Left cardiac atrium (tissue), 4 donors: ENCODE measurements around the gene MAGEC2. TPM values are rescaled to one million over a fixed set of nuclear protein-coding genes. Genes with fewer than 3 reads are reported as not detected.

Experiments used
- ATAC-seq, 2 donors: fragments of 200-7000 bp; cut with Tn5 transposase; one replicate each; pipeline ENCODE4 v1.9.1; 2020; ENCODE audit warnings: mild to moderate bottlenecking in 2 of 2, moderate library complexity in 2 of 2
- DNase-seq: peaks from one replicate; pipeline ENCODE4 v3.0.0-alpha.2; 2020
- intact Hi-C, 2 donors: fragments of 100-400 bp; cut with DNase I; formaldehyde crosslinking; loops; one replicate each; pipeline versions ENCODE4 v1.14.1 to v1.15.1; 2022 to 2023
- long read RNA-seq: library from polyadenylated mRNA; unstranded; transcript quantifications from one replicate; pipeline ENCODE4 v2.0.0, GENCODE V29; 2021
- total RNA-seq, 2 donors: library from RNA; stranded (reverse); fragmentation: NEBNext Ultra II Directional; extraction: Animal tissue kit (Norgen Biotek cat#: 25700); gene quantifications; one replicate each; pipeline ENCODE4 v1.2.1, GENCODE V29; 2021
- donor health status: DM: no; HTN: yes; CAD: no.
- donor health status: DM: no; HTN: yes; CAD: no; lungs with severe emphysema.
- donor health status: DM: yes; HTN: yes; CAD: no.
- donor health status: Dilated cardiomyopathy.

The MAGEC2 gene
- not detected for total RNA-seq
- long read RNA-seq, result 0 reads

- intact Hi-C loops, result no loop called here
- ATAC-seq, result no peak
- DNase-seq, result no peak
These were observed at the start of gene MAGEC2 for GRCh38 chrX:142204522-142205433. MAGEC2 (minus strand) TSS chrX:142205290; CDS start chrX:142203987, 1,303 bp downstream.

- no peak for DNase-seq
- peak in 1 of 2 donors; percentile 64 for ATAC-seq
- intact Hi-C loops, result no loop called here
These were observed 46.6 kb upstream of the MAGEC2 start for GRCh38 chrX:142251680-142252079.

GRCh38 chrX:142251202-142251601 is 46.1 kb upstream of the MAGEC2 start:
- no peak for DNase-seq
- peak in 1 of 2 donors; percentile 34 for ATAC-seq
- intact Hi-C loops, result no loop called here

- ATAC-seq (no peak), DNase-seq (no peak)
- intact Hi-C loops, result no loop called here
These were observed 45.4 kb upstream of the MAGEC2 start for GRCh38 chrX:142250502-142250901.

GRCh38 chrX:142249721-142250120 is 44.6 kb upstream of the MAGEC2 start:
- intact Hi-C loops, result no loop called here
- DNase-seq (no peak), ATAC-seq (no peak)

GRCh38 chrX:142244568-142244967 is 39.5 kb upstream of the MAGEC2 start:
- ATAC-seq (no peak), DNase-seq (no peak)
- intact Hi-C loops, result no loop called here

- ATAC-seq (no peak), DNase-seq (no peak)
- intact Hi-C loops, result no loop called here
These were observed 33.4 kb upstream of the MAGEC2 start for GRCh38 chrX:142238536-142238935.

GRCh38 chrX:142233400-142233799 is 28.3 kb upstream of the MAGEC2 start:
- ATAC-seq (no peak), DNase-seq (no peak)
- intact Hi-C loops, result no loop called here

- ATAC-seq, result no peak
- intact Hi-C loops, result no loop called here
- no peak for DNase-seq
These were observed 9.0 kb upstream of the MAGEC2 start for GRCh38 chrX:142214081-142214480.

- intact Hi-C loops, result no loop called here
- ATAC-seq (no peak), DNase-seq (no peak)
These were observed 4.0 kb downstream of the MAGEC2 start for GRCh38 chrX:142201113-142201512.

- intact Hi-C loops, result no loop called here
These were observed 19.0 kb downstream of the MAGEC2 start for GRCh38 chrX:142186103-142186502.

GRCh38 chrX:142184756-142185602 is 20.1 kb downstream of the MAGEC2 start:
- DNase-seq (no peak), ATAC-seq (no peak)
- intact Hi-C loops, result no loop called here

More at GRCh38 chrX:142186103-142186502, 19.0 kb downstream of the MAGEC2 start:
- no peak for DNase-seq
- no peak for ATAC-seq

GRCh38 chrX:142156567-142156966 is 48.5 kb downstream of the MAGEC2 start:
- intact Hi-C loops, result no loop called here
- ATAC-seq (no peak), DNase-seq (no peak)
